Uterus (tissue), 4 donors: ENCODE results near the gene PP2D1. TPM values are rescaled to one million over a fixed set of nuclear protein-coding genes. Genes with fewer than 3 reads are reported as not detected.
"Not testable (repeated sequence)": the region's sequence is repeated elsewhere in the genome, so short reads cannot be mapped to it uniquely, and the experiment has no call there.

Source experiments
- DNase-seq, 2 donors: peaks; one replicate each; pipeline ENCODE4 v3.0.0-alpha.2; 2019 to 2020
- H3K27ac ChIP-seq, 2 donors: fragments of 200-600 bp; sonication (generic); 1 replicate in 1 of 2; 2 replicates in 1 of 2; pipeline ENCODE4 v1.5.1; 2016 to 2018
- H3K27me3 ChIP-seq, 2 donors: fragments of 200-600 bp; sonication (generic); one replicate each; pipeline ENCODE4 v1.5.1; 2018 to 2019; ENCODE audit warnings: control low read depth in 1 of 2
- H3K36me3 ChIP-seq, 2 donors: fragments of 200-600 bp; sonication (generic); one replicate each; pipeline ENCODE4 v1.5.1; 2019; ENCODE audit warnings: control low read depth in 1 of 2
- H3K4me1 ChIP-seq, 2 donors: fragments of 200-600 bp; sonication (generic); one replicate each; pipeline ENCODE4 v1.5.1; 2018 to 2019; ENCODE audit warnings: control low read depth in 1 of 2
- H3K4me3 ChIP-seq, 2 donors: fragments of 200-600 bp; sonication (generic); 1 replicate in 1 of 2; 2 replicates in 1 of 2; pipeline ENCODE4 v1.5.1; 2018 to 2019; ENCODE audit warnings: mild to moderate bottlenecking in 1 of 2
- H3K9me3 ChIP-seq, 2 donors: fragments of 200-600 bp; sonication (generic); one replicate each; pipeline ENCODE4 v1.5.1; 2019; ENCODE audit warnings: control low read depth in 1 of 2
- POLR2A ChIP-seq, 2 donors: fragments of 450-650 bp; IDR thresholded peaks; one replicate each; pipeline ENCODE4 v1.6.1; 2016; ENCODE audit warnings: antibody characterized with exemption in 2 of 2, mild to moderate bottlenecking in 1 of 2, moderate library complexity in 1 of 2
- intact Hi-C: fragments of 100-400 bp; cut with DNase I; formaldehyde crosslinking; loops from one replicate; pipeline ENCODE4 v1.15.1; 2023; ENCODE audit warnings: low total_unique reads
- total RNA-seq, 4 donors: library from RNA; depleted of rRNA in 3 of 4; stranded (reverse); fragments of >200 nt in 3 of 4; gene quantifications; one replicate each; pipeline versions ENCODE4 v1.1.0 to v1.2.4, GENCODE V29; 2014 to 2023
- TF ChIP-seq, protein P1 (sequence below), 4 experiments: fragments of 200-600 bp in 2 of 4; fragments of 450-650 bp in 2 of 4; sonication (generic) in 2 of 4; IDR thresholded peaks; one replicate each; pipeline ENCODE4 v1.5.1; 2016 to 2019; ENCODE audit warnings: antibody characterized with exemption in 4 of 4, mild to moderate bottlenecking in 2 of 4, moderate library complexity in 1 of 4
- donor health status: DM: yes; HTN: yes; CAD: no.

The PP2D1 gene
- total RNA-seq, 4 donors from 2014 or later: not detected

DNA sequence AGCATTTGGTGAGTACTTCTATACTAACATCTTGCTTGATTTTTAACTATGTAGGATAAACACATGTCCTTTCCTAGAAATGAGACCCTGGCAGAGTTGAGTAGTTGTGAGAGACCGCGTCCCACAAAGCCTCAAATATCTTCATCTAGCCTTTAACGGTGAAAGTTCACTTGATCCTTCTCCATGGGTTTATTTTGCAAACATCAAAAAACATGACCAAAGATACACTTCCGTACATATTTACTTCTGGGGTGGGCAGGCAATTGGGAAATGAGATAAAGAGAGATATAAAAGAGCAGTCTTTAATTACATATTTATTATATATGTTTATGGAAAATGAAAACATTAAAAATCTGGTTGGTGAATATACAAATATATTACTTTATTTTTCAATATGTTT is 23.0 kb upstream of the PP2D1 start:
- intact Hi-C loops: no loop called here
- TF ChIP-seq, protein P1, sequence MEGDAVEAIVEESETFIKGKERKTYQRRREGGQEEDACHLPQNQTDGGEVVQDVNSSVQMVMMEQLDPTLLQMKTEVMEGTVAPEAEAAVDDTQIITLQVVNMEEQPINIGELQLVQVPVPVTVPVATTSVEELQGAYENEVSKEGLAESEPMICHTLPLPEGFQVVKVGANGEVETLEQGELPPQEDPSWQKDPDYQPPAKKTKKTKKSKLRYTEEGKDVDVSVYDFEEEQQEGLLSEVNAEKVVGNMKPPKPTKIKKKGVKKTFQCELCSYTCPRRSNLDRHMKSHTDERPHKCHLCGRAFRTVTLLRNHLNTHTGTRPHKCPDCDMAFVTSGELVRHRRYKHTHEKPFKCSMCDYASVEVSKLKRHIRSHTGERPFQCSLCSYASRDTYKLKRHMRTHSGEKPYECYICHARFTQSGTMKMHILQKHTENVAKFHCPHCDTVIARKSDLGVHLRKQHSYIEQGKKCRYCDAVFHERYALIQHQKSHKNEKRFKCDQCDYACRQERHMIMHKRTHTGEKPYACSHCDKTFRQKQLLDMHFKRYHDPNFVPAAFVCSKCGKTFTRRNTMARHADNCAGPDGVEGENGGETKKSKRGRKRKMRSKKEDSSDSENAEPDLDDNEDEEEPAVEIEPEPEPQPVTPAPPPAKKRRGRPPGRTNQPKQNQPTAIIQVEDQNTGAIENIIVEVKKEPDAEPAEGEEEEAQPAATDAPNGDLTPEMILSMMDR (IDR thresholded peaks at IDR 0.05): no peak
- no peak for TF ChIP-seq POLR2A (IDR thresholded peaks at IDR 0.05)
- no peak overlapping the region for H3K4me3 ChIP-seq

DNA sequence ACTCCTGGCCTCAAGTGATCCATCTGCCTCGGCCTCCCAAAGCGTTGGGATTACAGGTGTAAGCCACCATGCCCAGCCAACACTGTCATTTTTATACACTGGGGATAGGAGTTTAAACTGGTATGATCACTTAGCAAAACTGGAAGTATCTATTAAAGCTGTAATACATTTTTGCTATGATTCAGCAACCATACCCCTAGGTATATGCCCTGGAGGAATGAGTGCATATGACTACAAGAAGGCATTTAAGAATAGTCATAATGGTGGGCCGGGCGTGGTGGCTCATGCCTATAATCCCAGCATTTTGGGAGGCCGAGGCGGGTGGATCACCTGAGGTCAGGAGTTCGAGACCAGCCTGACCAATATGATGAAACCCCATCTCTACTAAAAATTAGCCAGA is 19.9 kb upstream of the PP2D1 start:
- H3K27ac ChIP-seq, H3K36me3 ChIP-seq, H3K4me1 ChIP-seq, H3K4me3 ChIP-seq, H3K27me3 ChIP-seq, H3K9me3 ChIP-seq, intact Hi-C loops, DNase-seq: not testable (repeated sequence)

More for the DNA sequence above, 23.0 kb upstream of the PP2D1 start:
- Histone ChIP-seq H3K9me3 (no peaks in the 10 kb centered on the region), H3K36me3 (no peaks in the 10 kb centered on the region), H3K4me1 (no peaks in the 10 kb centered on the region), H3K27ac (no peak overlapping the region), H3K27me3 (no peaks in the 10 kb centered on the region)
- no peak for DNase-seq

DNA sequence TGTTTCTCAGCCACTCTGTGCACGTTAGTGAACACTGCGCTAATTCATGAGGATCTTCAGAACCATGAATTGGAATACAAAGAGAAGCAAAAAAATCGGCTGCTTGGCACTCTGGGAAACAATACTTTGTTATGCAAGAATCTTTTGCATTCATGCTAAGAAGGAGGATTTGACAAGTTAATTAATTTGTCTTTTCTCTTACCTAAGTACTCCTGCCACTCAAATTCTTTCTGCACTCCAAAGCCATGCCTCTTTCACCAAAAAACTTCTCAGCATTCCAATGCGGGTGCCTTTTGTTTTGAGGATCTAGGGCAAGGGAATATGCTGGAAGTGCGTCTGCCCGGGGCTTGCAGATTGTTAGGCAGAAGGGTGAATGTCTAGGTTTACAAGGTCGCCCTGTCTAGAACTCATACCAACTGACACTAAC is 16.9 kb upstream of the PP2D1 start:
- no peak overlapping the region for H3K4me3 ChIP-seq
- H3K4me1 ChIP-seq: no peaks in the 10 kb centered on the region
- H3K36me3 ChIP-seq: no peaks in the 10 kb centered on the region
- no peak for DNase-seq
- H3K27ac ChIP-seq: no peak overlapping the region
- intact Hi-C loops: no loop called here
- no peaks in the 10 kb centered on the region for H3K27me3 ChIP-seq
- no peaks in the 10 kb centered on the region for H3K9me3 ChIP-seq
- TF ChIP-seq, protein P1 (IDR thresholded peaks at IDR 0.05): no peak
- TF ChIP-seq POLR2A (IDR thresholded peaks at IDR 0.05): no peak

DNA sequence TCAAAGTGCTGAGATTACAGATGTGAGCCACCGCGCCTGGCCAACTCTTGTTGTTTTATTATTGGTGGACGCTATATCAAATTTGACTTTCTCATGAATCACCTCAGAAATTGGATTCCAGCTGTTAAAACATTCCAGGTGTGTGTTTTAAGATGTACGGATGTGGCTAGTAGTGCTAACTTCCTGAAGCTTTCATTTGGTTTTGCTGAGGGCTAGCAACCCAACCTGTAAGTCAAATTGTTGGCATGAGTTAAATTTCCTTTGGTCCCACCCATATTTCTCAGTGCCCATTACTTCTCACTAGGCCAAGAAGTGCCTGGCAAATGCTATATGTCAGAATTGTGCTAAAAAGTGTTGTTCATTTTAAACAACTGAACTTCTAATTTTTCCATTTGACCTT is 15.1 kb upstream of the PP2D1 start:
- no peaks in the 10 kb centered on the region for H3K27me3 ChIP-seq
- intact Hi-C loops: no loop called here
- no peak overlapping the region for H3K27ac ChIP-seq
- H3K36me3 ChIP-seq: no peaks in the 10 kb centered on the region
- TF ChIP-seq POLR2A (IDR thresholded peaks at IDR 0.05): no peak
- TF ChIP-seq, protein P1 (IDR thresholded peaks at IDR 0.05): no peak
- no peaks in the 10 kb centered on the region for H3K9me3 ChIP-seq
- no peak overlapping the region for H3K4me3 ChIP-seq
- no peaks in the 10 kb centered on the region for H3K4me1 ChIP-seq
- no peak for DNase-seq

DNA sequence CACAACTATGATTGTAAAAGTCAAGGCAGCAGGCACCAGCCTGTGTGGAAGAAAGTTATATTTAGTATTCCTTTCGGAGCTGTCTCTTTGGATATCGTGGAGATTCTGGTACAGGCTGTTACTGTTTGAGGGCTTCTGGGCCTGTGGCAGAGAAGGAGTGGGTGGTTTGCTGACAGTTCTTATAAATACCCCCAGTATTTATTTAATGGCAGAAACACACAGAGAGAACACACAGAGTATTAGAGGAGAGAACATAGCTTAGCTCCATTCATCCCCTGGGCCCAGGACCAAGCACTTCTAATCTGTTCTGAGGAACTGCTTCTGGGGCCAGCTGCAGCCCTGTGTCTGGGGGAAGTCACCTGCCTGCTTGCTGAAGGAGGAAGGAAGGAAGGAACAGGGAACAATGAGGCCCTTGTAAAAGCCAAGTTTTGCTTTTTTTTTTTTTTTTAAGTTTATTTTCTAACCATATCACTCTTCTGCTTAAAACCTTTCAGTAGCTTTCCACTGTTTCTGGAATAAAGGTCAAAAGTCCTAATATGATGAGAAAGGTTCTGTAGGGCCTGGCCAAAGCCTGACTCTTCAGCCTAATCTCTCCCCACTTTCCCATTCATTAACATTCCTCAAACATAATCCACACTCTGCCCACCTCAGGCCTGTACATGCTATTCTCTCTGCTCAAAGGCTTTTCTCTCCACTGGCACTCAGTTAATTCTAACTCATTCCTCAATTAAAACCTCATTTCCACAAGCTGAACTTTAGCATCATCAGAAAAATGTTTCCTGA is 11.8 kb upstream of the PP2D1 start:
- H3K9me3 ChIP-seq: no peaks in the 10 kb centered on the region
- no peaks in the 10 kb centered on the region for H3K36me3 ChIP-seq
- intact Hi-C loops: no loop called here
- peak in 1 of 2 donors; percentile 53 for DNase-seq
- H3K27me3 ChIP-seq: no peaks in the 10 kb centered on the region
- no peak for TF ChIP-seq POLR2A (IDR thresholded peaks at IDR 0.05)
- TF ChIP-seq, protein P1 (IDR thresholded peaks at IDR 0.05): no peak
- peak overlapping the region; percentile 36 to 53 for H3K27ac ChIP-seq
- no peak overlapping the region for H3K4me3 ChIP-seq
- H3K4me1 ChIP-seq: no peaks in the 10 kb centered on the region
